Measurements from ENCODE around the gene SLC6A1. TPM values are rescaled to one million over a fixed set of nuclear protein-coding genes. Genes with fewer than 3 reads are reported as not detected.

Gene SLC6A1
- total RNA-seq, 1 donor from 2014 or later: not detected

GRCh38 chr3:11076711-11077110, 84.2 kb downstream of the SLC6A1 start:
- TF ChIP-seq, protein P1, sequence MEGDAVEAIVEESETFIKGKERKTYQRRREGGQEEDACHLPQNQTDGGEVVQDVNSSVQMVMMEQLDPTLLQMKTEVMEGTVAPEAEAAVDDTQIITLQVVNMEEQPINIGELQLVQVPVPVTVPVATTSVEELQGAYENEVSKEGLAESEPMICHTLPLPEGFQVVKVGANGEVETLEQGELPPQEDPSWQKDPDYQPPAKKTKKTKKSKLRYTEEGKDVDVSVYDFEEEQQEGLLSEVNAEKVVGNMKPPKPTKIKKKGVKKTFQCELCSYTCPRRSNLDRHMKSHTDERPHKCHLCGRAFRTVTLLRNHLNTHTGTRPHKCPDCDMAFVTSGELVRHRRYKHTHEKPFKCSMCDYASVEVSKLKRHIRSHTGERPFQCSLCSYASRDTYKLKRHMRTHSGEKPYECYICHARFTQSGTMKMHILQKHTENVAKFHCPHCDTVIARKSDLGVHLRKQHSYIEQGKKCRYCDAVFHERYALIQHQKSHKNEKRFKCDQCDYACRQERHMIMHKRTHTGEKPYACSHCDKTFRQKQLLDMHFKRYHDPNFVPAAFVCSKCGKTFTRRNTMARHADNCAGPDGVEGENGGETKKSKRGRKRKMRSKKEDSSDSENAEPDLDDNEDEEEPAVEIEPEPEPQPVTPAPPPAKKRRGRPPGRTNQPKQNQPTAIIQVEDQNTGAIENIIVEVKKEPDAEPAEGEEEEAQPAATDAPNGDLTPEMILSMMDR (IDR thresholded peaks at IDR 0.05; ENCODE audit: unreplicated experiment): no peak
- Mint-ChIP-seq H3K4me1 (no peaks in the 10 kb centered on the region), H3K4me3 (no peak overlapping the region), H3K36me3 (no peaks in the 10 kb centered on the region), H3K9me3 (peaks cover 8% of the 10 kb centered on the region), H3K27ac (no peak overlapping the region), H3K27me3 (ENCODE audit: low read depth) (peaks cover 33% of the 10 kb centered on the region)
- no peak for DNase-seq (ENCODE audit: low spot score in 2 of 2, unreplicated experiment in 2 of 2)

DNA sequence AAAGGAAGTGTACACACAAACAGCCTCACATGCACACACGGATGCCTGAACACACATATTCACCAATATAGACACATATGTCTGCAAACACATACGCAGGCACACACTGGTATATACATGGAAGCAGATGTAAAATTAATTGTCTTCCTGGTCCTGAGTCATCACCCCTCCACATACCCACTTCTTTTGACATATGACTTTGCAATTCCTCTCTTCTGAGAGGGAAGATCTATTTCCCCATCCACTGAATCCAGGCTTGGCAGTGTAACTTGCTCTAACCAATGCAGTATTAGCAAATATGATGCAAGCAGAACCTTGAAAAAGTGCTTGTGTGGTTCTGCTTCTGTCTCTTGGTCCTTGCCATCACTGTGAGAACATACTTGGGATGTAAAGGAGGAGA, 84.9 kb downstream of the SLC6A1 start:
- H3K4me3 Mint-ChIP-seq: no peak overlapping the region
- peaks cover 8% of the 10 kb centered on the region for H3K9me3 Mint-ChIP-seq
- no peak overlapping the region for H3K27ac Mint-ChIP-seq
- DNase-seq (ENCODE audit: low spot score in 2 of 2, unreplicated experiment in 2 of 2): no peak
- H3K36me3 Mint-ChIP-seq: no peaks in the 10 kb centered on the region
- H3K27me3 Mint-ChIP-seq (ENCODE audit: low read depth): peaks cover 33% of the 10 kb centered on the region
- no peaks in the 10 kb centered on the region for H3K4me1 Mint-ChIP-seq
- TF ChIP-seq, protein P1 (IDR thresholded peaks at IDR 0.05; ENCODE audit: unreplicated experiment): no peak

DNA sequence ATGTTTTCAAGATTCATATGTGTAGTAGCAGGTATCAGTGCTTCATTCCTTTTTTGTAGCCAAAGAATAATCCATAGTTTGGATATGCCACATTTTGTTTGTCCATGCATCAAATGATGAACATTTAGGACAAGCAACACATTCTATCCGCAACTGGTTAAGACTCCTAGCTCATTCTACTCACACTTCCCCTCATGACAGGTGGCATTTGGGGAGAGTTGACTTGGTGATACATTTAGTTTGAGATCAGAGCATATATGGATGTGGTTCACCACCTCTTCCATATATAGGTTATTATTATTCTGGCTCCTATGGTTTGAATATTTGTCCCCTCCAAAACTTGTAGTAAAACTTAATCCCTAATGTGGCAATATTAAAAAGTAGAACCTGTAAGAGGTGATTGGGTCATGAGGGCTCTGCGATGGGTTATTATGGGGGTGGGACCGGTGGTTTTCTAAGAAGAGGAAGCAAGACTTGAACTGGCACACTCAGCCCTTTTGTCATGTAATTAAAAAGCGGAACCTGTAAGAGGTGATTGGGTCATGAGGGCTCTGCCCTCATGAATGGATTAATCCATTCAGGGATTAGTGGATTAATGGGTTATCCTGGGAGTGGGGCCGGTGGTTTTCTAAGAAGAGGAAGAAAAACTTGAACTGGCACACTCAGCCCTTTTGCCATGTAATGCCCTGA, 86.4 kb downstream of the SLC6A1 start:
- peaks cover 30% of the 10 kb centered on the region for H3K27me3 Mint-ChIP-seq (ENCODE audit: low read depth)
- H3K27ac Mint-ChIP-seq: no peak overlapping the region
- H3K4me3 Mint-ChIP-seq: no peak overlapping the region
- H3K4me1 Mint-ChIP-seq: no peaks in the 10 kb centered on the region
- no peak for DNase-seq (ENCODE audit: low spot score in 2 of 2, unreplicated experiment in 2 of 2)
- no peaks in the 10 kb centered on the region for H3K36me3 Mint-ChIP-seq
- peaks cover 8% of the 10 kb centered on the region for H3K9me3 Mint-ChIP-seq
- TF ChIP-seq, protein P1 (IDR thresholded peaks at IDR 0.05; ENCODE audit: unreplicated experiment): no peak

GRCh38 chr3:11080492-11080891, 87.9 kb downstream of the SLC6A1 start:
- TF ChIP-seq, protein P1 (IDR thresholded peaks at IDR 0.05; ENCODE audit: unreplicated experiment): no peak
- no peaks in the 10 kb centered on the region for H3K4me1 Mint-ChIP-seq
- no peaks in the 10 kb centered on the region for H3K36me3 Mint-ChIP-seq
- H3K27me3 Mint-ChIP-seq (ENCODE audit: low read depth): peaks cover 26% of the 10 kb centered on the region
- no peak overlapping the region for H3K4me3 Mint-ChIP-seq
- no peak for DNase-seq (ENCODE audit: low spot score in 2 of 2, unreplicated experiment in 2 of 2)
- no peak overlapping the region for H3K27ac Mint-ChIP-seq
- H3K9me3 Mint-ChIP-seq: no peaks in the 10 kb centered on the region

DNA sequence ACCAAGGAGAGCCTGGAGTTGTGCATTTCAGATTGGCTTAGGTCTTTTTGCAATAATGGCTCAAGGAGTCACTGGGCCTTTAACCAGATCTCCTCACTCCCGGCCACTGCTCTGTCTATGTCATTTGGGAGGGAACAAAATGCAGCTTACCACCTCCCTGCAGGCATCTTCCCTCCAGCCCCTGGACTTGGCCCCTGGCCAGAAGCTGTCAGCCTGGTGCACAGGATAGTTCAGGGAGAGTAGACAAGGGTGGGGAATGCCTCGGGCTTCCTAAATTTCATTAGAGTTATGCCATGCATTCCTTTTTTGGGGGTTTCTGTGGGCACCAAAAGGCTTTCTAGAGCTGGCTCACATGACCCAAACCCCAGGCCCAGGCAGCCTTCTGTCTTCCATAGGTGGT, 91.5 kb downstream of the SLC6A1 start:
- Mint-ChIP-seq H3K36me3 (no peaks in the 10 kb centered on the region), H3K4me3 (no peak overlapping the region), H3K27ac (no peak overlapping the region), H3K27me3 (ENCODE audit: low read depth) (peaks cover 14% of the 10 kb centered on the region), H3K9me3 (no peaks in the 10 kb centered on the region), H3K4me1 (no peaks in the 10 kb centered on the region)
- no peak for DNase-seq (ENCODE audit: low spot score in 2 of 2, unreplicated experiment in 2 of 2)
- TF ChIP-seq, protein P1 (IDR thresholded peaks at IDR 0.05; ENCODE audit: unreplicated experiment): no peak
